MM.1S (cell line): ENCODE results near the gene ZNF438.

Experiments
- CTCF ChIP-seq: fragments of 300-600 bp; sonication (generic); IDR thresholded peaks from 2 replicates; pipeline ENCODE4 v1.5.1; 2016; ENCODE audit warnings: antibody characterized with exemption, low read length, mixed read lengths
- EZH2 ChIP-seq: fragments of 300-600 bp; sonication (generic); optimal IDR thresholded peaks from 2 replicates; pipeline ENCODE3; 2017; ENCODE audit warnings: low read depth, mild to moderate bottlenecking, antibody characterized with exemption, low read length, mixed read lengths

GRCh38 chr10:30935078-30935477, 96.6 kb downstream of the ZNF438 start:
- no peak for TF ChIP-seq CTCF
- TF ChIP-seq EZH2, result no peak
